Esophagus squamous epithelium (tissue), 5 donors: ENCODE results near the gene OR2H2. TPM values are rescaled to one million over a fixed set of nuclear protein-coding genes. Genes with fewer than 3 reads are reported as not detected.

Experiments used
- DNase-seq: peaks from one replicate; lab custom pipeline; 2025; lab: John Stamatoyannopoulos, UW
- H3K27ac ChIP-seq, 4 donors: fragments of 200-600 bp; sonication (generic); one replicate each; pipeline ENCODE4 v1.5.1; 2016 to 2019; ENCODE audit warnings: mild to moderate bottlenecking in 1 of 4
- H3K27me3 ChIP-seq, 4 donors: fragments of 200-600 bp; sonication (generic); 1 replicate in 3 of 4; 2 replicates in 1 of 4; pipeline versions ENCODE4 v1.5.1 to v1.6.0; 2017 to 2021; ENCODE audit warnings: antibody characterized with exemption in 1 of 4
- H3K36me3 ChIP-seq, 3 donors: fragments of 200-600 bp; sonication (generic); one replicate each; pipeline ENCODE4 v1.5.1; 2016 to 2019
- H3K4me1 ChIP-seq, 3 donors: fragments of 200-600 bp; sonication (generic); one replicate each; pipeline ENCODE4 v1.5.1; 2017 to 2019
- H3K4me3 ChIP-seq, 4 donors: fragments of 200-600 bp; sonication (generic); 1 replicate in 3 of 4; 2 replicates in 1 of 4; pipeline ENCODE4 v1.5.1; 2016 to 2019; ENCODE audit warnings: mild to moderate bottlenecking in 2 of 4, moderate library complexity in 1 of 4
- H3K9me3 ChIP-seq, 3 donors: fragments of 200-600 bp; sonication (generic); one replicate each; pipeline ENCODE4 v1.5.1; 2016 to 2019
- CTCF ChIP-seq, 6 experiments: fragments of 450-650 bp in 4 of 6; fragments of 200-600 bp in 2 of 6; sonication (generic) in 2 of 6; IDR thresholded peaks; one replicate each; pipeline ENCODE4 v1.5.1; 2016 to 2019; ENCODE audit warnings: antibody characterized with exemption in 6 of 6, mild to moderate bottlenecking in 4 of 6, moderate library complexity in 4 of 6
- POLR2A ChIP-seq, 4 donors: fragments of 450-650 bp; IDR thresholded peaks; one replicate each; pipeline ENCODE4 v1.6.1; 2017; ENCODE audit warnings: antibody characterized with exemption in 4 of 4, mild to moderate bottlenecking in 4 of 4, moderate library complexity in 3 of 4
- WGBS, 2 donors: methylation state at CpG; one replicate each; pipeline ENCODE4 v1.1.5; 2018; 5-methylcytosine and 5-hydroxymethylcytosine counted together
- intact Hi-C: fragments of 100-400 bp; cut with DNase I; formaldehyde crosslinking; loops from one replicate; pipeline ENCODE4 v1.15.0; 2022
- total RNA-seq, 4 donors: library from RNA; depleted of rRNA; stranded (reverse); fragments of >200 nt; gene quantifications; one replicate each; pipeline ENCODE4 v1.1.0, GENCODE V29; 2016
- donor health status: DM: yes; HTN: yes; CAD: no.

Gene OR2H2
- total RNA-seq, 4 donors from 2014 or later, result not detected

- H3K27me3 ChIP-seq, result peaks cover 0 to 18% (median 0%) of the 10 kb centered on the region in 4 donors
- WGBS, 2 donors, result 70 to 78% methylated on average over 4 to 5 of the region's 5 CpGs
- no peaks in the 10 kb centered on the region for H3K36me3 ChIP-seq
- no peak overlapping the region for H3K4me3 ChIP-seq
- TF ChIP-seq CTCF (IDR thresholded peaks at IDR 0.05) (no peak), POLR2A (IDR thresholded peaks at IDR 0.05) (no peak)
- H3K4me1 ChIP-seq, result no peaks in the 10 kb centered on the region
- intact Hi-C loops, result no loop called here
- DNase-seq, result no peak
- no peak overlapping the region for H3K27ac ChIP-seq
- no peaks in the 10 kb centered on the region for H3K9me3 ChIP-seq
These were observed 18.1 kb upstream of the OR2H2 start for GRCh38 chr6:29566856-29567255.

GRCh38 chr6:29567541-29567940 is 17.4 kb upstream of the OR2H2 start:
- 8 to 34% methylated on average over 2 of the region's 2 CpGs for WGBS, 2 donors
- no peak overlapping the region for H3K4me3 ChIP-seq
- no peak overlapping the region for H3K27ac ChIP-seq
- intact Hi-C loops, result no loop called here
- H3K4me1 ChIP-seq, result no peaks in the 10 kb centered on the region
- no peaks in the 10 kb centered on the region for H3K36me3 ChIP-seq
- no peak for TF ChIP-seq POLR2A (IDR thresholded peaks at IDR 0.05)
- TF ChIP-seq CTCF (IDR thresholded peaks at IDR 0.05), result no peak
- DNase-seq, result no peak
- no peaks in the 10 kb centered on the region for H3K9me3 ChIP-seq
- H3K27me3 ChIP-seq, result peaks cover 0 to 18% (median 0%) of the 10 kb centered on the region in 4 donors

- WGBS, 2 donors, result 64 to 67% methylated on average over 5 of the region's 5 CpGs
- intact Hi-C loops, result no loop called here
- Histone ChIP-seq H3K9me3 (no peaks in the 10 kb centered on the region), H3K36me3 (no peaks in the 10 kb centered on the region), H3K27ac (no peak overlapping the region), H3K27me3 (peaks cover 0 to 18% (median 0%) of the 10 kb centered on the region in 4 donors), H3K4me3 (no peak overlapping the region), H3K4me1 (no peaks in the 10 kb centered on the region)
- no peak for DNase-seq
- TF ChIP-seq POLR2A (IDR thresholded peaks at IDR 0.05) (no peak), CTCF (IDR thresholded peaks at IDR 0.05) (no peak)
These were observed 16.9 kb upstream of the OR2H2 start for GRCh38 chr6:29567991-29568390.

- intact Hi-C loops, result no loop called here
- H3K9me3 ChIP-seq, result no peaks in the 10 kb centered on the region
- no peaks in the 10 kb centered on the region for H3K36me3 ChIP-seq
- DNase-seq, result no peak
- no peaks in the 10 kb centered on the region for H3K4me1 ChIP-seq
- H3K27me3 ChIP-seq, result peaks cover 0 to 23% (median 0%) of the 10 kb centered on the region in 4 donors
- TF ChIP-seq CTCF (IDR thresholded peaks at IDR 0.05), result no peak
- TF ChIP-seq POLR2A (IDR thresholded peaks at IDR 0.05), result no peak
- H3K4me3 ChIP-seq, result no peak overlapping the region
- no peak overlapping the region for H3K27ac ChIP-seq
These were observed 8.9 kb upstream of the OR2H2 start for GRCh38 chr6:29576056-29576455.

GRCh38 chr6:29577544-29577943 is 7.4 kb upstream of the OR2H2 start:
- intact Hi-C loops, result no loop called here
- no peaks in the 10 kb centered on the region for H3K36me3 ChIP-seq
- no peak for TF ChIP-seq POLR2A (IDR thresholded peaks at IDR 0.05)
- TF ChIP-seq CTCF (IDR thresholded peaks at IDR 0.05), result no peak
- no peaks in the 10 kb centered on the region for H3K4me1 ChIP-seq
- no peak overlapping the region for H3K4me3 ChIP-seq
- H3K9me3 ChIP-seq, result no peaks in the 10 kb centered on the region
- no peak overlapping the region for H3K27ac ChIP-seq
- DNase-seq, result no peak
- 36 to 58% methylated on average over 3 to 7 of the region's 7 CpGs for WGBS, 2 donors
- H3K27me3 ChIP-seq, result peaks cover 0 to 25% (median 0%) of the 10 kb centered on the region in 4 donors
